Spleen (tissue), 7 donors: Measurements from ENCODE around the gene TM7SF3.

Experiments
- POLR2AphosphoS5 ChIP-seq, 3 donors: sonication (generic); formaldehyde crosslinking; IDR thresholded peaks; one replicate each; pipeline ENCODE4 v1.5.1; 2017; ENCODE audit warnings: antibody characterized with exemption in 3 of 3
- TF ChIP-seq, protein P1 (sequence below), 11 experiments: fragments of 200-600 bp in 7 of 11; fragments of 450-650 bp in 4 of 11; sonication (generic) in 4 of 11; IDR thresholded peaks in 8 of 11; conservative IDR thresholded peaks in 3 of 11; 1 replicate in 7 of 11; 2 replicates in 4 of 11; pipeline versions ENCODE4 v1.4.0 to v1.8.0; 2016 to 2021; ENCODE audit warnings: antibody characterized with exemption in 11 of 11, inconsistent platforms in 4 of 11, mild to moderate bottlenecking in 1 of 11
- donor health status: DM: no; HTN: no; CAD: no; lungs with moderate emphysema.
- donor health status: DM: no; HTN: no; CAD: no.
- donor health status: DM: no; HTN: no; CAD: no.

DNA sequence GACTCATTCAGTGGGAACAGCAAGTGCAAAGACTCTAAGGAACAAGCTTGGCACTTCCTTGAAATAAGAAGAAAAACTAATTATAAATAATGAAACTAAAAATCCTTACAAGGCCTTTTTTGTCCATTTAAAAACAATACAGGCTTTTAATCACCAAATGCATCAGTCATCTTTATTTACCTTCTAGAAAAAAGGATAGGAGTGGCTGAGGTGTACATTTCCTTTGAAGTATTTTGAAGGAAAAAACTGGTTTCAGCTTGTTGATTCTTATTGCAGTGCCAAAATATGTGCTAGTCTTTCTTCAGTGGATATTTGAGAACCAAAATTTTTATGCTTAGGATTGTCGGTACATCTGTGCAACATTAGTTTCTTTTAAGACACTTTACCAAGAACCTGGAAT lies 38.0 kb upstream of the TM7SF3 start:
- TF ChIP-seq, protein P1, sequence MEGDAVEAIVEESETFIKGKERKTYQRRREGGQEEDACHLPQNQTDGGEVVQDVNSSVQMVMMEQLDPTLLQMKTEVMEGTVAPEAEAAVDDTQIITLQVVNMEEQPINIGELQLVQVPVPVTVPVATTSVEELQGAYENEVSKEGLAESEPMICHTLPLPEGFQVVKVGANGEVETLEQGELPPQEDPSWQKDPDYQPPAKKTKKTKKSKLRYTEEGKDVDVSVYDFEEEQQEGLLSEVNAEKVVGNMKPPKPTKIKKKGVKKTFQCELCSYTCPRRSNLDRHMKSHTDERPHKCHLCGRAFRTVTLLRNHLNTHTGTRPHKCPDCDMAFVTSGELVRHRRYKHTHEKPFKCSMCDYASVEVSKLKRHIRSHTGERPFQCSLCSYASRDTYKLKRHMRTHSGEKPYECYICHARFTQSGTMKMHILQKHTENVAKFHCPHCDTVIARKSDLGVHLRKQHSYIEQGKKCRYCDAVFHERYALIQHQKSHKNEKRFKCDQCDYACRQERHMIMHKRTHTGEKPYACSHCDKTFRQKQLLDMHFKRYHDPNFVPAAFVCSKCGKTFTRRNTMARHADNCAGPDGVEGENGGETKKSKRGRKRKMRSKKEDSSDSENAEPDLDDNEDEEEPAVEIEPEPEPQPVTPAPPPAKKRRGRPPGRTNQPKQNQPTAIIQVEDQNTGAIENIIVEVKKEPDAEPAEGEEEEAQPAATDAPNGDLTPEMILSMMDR (IDR thresholded peaks at IDR 0.05 in 8 of 11, conservative IDR thresholded peaks at IDR 0.05 in 3 of 11): no peak
- no peak for TF ChIP-seq POLR2AphosphoS5 (IDR thresholded peaks at IDR 0.05)
